NCI-H1048 (cell line): ENCODE measurements around the gene STRBP.

ENCODE experiments used
- DNase-seq: peaks from one replicate; lab custom pipeline; 2025; lab: John Stamatoyannopoulos, UW

The STRBP gene

DNA sequence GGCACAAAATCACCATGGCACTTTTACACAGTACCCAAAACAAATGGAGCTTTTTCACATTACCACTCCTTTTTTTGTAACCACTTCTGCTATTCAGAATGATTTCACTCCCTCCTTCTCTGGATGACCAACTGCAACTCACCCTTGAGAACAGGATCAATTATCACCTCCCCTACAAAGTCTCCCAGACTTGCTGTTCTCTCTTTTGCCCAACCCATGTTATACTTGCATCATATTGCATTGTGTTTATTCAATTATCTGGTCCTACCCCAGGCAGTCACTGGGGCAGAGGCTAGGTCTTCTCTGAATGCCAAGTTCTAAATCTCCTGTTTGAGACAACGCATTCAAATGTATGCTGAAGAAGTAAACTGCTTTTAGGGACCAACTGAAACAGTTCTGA lies 139.0 kb downstream of the STRBP start:
- no peak for DNase-seq

GRCh38 chr9:123128591-123128990 lies 139.8 kb downstream of the STRBP start:
- DNase-seq: no peak

GRCh38 chr9:123127512-123128075 lies 140.8 kb downstream of the STRBP start:
- no peak for DNase-seq

DNA sequence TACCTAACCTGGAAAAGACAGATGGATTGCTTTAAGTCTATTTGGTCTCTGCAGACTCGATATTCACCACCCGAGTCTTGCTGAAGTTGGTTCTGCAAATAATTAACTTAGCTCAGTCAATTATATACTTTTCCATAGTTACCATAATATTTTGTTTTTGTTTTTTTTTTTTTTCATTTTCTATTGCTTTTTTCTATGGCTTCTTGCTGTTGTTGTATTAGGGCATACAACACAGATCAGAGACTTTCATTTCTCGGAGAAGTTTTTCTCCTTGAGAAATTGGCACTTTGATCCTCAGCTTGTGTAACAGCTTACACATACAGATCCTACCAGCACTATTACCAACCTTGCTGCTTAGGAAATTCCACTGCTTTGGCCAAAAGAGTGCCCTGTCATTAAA lies 146.9 kb downstream of the STRBP start:
- no peak for DNase-seq

DNA sequence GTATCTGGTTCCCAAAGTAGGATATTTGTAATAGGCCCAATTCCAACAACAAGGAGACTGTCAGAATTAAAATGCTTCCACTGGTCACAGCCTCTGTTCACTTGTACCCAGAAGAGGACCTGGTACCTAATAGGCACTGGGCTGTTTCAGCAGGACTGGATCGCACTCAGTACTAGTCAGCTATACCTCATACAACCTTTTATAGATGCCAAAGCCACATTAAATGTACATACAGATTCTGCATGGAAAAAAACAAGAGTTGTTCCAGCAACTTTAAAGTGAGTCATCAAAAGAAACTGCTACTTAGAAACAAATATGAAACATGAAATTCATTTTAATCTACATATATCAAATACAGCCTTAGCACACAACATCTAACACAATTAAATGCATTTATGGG lies 147.4 kb downstream of the STRBP start:
- DNase-seq: no peak

- no peak for DNase-seq
Observed at GRCh38 chr9:123120131-123120530, 148.3 kb downstream of the STRBP start.

DNA sequence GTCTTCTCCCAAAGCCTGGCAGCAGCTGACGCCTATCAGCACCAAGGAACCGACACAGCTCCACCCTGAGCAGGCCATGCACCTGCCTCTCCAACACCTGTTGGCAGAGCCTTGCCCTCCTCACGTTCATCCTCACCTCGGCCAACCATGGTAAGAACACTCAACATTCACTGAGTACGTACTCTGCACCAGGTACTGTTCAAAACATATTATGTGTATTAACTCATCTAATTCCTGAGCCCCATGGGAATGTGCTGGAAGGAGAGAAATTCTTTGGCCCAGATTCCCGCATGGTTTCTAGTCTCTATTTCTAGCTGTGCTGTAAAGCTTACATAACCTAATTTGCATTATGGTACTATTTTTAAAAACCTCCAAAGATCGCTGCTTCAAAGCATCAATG lies 148.8 kb downstream of the STRBP start:
- DNase-seq: no peak

GRCh38 chr9:123116036-123116435 lies 152.3 kb downstream of the STRBP start:
- DNase-seq: no peak

GRCh38 chr9:123115146-123115913 lies 153.1 kb downstream of the STRBP start:
- no peak for DNase-seq

- no peak for DNase-seq
Observed at GRCh38 chr9:123113185-123113584, 155.2 kb downstream of the STRBP start.

- DNase-seq: no peak
Observed at GRCh38 chr9:123112015-123112975, 156.1 kb downstream of the STRBP start.

- DNase-seq: no peak
Observed at GRCh38 chr9:123111427-123112014, 156.9 kb downstream of the STRBP start.

- DNase-seq: no peak
Observed at GRCh38 chr9:123109540-123110279, 158.7 kb downstream of the STRBP start.

DNA sequence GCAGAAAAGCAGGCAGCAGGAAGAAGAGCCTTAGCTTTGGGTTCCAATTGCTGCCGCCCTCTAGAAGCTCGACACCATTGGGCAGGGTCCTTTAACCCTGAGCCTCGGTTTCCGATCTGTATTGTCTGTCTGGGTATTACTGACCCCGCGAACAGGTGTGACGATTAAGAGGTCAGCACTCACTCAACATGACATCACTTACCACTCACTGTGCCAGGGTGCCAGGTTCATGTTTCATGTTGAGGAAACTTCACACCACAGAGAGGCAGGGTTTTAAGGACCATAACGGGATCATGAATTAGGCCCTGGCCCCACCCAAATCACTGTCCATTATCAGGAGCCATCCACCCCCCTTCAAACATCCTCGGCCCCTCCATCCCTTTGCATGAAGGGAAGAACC lies 159.4 kb downstream of the STRBP start:
- DNase-seq: no peak

- no peak for DNase-seq
Observed at GRCh38 chr9:123107639-123108285, 160.6 kb downstream of the STRBP start.

DNA sequence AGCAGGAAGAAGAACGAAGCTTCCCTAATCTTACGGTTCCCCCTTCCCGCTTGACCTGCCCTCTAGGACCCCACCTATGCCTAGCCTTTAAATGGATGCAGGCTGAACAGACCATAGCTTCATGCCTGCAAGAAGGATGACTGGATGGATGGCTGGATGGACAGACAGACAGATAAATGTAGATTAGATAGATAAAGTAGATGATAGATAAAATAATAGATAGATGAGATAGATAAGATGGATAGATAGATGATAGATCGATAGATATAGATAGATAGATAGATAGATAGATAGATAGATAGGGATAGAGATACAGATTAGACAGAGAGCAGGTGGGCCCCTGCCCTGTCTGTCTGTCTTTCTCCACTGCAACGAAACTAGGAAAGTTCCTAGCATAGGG lies 162.9 kb downstream of the STRBP start:
- DNase-seq: no peak

DNA sequence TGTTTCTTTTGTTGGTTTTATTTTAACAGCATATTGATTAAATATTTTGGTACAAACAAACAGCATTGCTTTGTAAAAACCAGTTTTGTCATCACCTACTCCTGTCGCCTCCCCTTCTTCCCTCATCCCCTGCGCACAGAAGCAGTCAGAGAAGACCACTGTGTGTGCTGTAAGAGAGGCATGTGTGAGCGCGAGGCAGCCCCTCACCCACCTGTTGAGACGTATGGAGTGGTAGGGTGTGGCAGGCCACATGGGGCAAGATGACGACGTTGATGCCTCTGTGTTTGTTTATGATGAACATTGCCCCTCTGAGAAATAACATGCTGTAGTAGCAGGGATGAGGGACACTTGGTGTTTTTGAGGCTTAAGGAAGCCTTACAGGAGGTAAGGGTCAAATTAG lies 163.6 kb downstream of the STRBP start:
- DNase-seq: no peak

DNA sequence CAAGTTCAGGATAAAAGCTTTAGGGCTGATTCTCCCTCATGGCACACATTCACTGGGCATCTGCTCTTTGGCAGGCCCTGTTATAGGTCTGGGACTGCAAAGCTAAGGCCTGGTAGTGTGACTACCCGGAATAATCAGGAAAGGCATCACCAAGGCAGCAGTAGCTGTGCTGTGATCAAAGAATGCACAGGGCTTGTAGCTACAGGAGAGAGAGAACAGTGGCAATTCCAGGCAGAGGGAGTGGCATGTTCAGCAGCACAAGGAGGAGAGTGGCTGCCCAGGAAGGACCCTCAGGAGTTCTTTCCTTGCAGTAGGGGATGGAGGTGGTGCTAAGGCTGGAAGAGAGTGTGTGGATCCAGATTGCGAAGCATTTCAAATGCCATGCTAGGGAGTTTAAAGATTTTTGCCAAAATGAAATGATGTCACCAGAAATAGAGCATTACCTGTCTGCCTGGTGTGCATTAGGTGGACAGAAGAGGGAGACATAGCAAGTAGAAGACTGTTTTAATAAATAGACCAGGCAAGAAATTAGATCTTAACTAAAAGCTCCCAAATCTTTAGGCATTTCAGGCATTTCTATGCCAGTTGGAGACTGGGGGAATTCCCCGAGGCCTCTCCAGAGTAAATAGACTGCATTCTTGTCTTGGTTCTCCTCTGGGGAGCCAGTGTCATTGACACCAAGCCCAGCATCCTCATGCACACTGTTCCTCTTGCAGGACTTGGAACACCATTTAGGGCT lies 165.8 kb downstream of the STRBP start:
- DNase-seq: no peak

DNA sequence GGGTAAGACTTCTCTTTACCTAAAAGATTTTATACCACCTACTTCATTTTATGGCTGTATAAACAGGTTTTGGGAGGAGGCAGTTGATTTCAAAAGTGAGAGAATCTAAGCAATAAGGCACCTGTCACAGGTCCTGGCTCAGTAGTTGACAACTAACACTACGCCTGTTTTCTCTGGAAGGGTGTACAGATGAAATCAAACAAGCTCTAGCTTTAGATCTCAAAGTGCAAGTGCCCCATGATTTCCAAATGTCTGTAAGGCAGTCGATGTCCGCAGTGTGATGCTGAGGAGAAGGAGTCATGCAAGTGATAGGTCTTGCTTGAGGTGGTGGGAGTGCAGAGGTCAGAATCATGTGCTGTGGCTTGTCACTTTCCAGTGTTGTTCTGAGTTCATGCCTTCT lies 168.8 kb downstream of the STRBP start:
- DNase-seq: no peak

GRCh38 chr9:123099042-123099441 lies 169.3 kb downstream of the STRBP start:
- DNase-seq: no peak

DNA sequence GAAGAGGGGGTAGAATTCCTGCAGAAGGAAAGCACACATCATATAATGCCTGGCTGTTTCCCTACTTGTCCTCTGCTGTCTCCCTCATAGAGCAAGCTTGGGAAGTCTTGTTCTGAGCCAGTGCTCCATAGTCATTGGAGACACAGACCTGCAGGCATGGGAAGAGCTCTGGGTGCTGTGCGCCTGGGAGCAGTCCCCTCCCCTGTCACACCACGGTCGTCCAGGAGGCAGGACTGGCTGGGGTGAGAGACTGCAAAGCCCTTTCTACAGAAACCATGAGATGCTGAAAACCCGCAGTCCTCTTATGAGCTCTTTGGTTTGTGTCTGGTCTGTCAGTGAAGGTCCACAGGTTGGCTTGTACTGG lies 170.3 kb downstream of the STRBP start:
- DNase-seq: no peak
